Measurements from ENCODE around the gene RPN1.

DNA sequence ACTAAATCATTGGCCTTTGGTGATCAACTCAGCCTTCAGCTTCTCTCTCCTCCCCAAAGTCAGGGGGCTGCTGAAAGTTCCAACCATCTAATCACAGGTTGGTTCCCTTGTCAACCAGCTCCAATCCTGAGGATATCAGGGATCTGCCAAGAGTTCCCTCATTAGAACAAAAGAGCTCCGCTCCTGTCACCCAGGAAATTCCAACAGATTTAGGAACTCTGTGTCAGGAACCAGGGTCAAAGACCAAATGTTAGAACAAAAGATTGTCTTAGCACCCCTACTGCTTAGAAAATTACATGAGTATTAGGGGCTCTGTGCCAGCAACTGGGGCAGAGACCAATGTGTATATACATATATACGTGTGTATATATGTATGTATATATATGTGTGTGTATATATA, 43.1 kb upstream of the RPN1 start:
- TF ChIP-seq, protein P1, sequence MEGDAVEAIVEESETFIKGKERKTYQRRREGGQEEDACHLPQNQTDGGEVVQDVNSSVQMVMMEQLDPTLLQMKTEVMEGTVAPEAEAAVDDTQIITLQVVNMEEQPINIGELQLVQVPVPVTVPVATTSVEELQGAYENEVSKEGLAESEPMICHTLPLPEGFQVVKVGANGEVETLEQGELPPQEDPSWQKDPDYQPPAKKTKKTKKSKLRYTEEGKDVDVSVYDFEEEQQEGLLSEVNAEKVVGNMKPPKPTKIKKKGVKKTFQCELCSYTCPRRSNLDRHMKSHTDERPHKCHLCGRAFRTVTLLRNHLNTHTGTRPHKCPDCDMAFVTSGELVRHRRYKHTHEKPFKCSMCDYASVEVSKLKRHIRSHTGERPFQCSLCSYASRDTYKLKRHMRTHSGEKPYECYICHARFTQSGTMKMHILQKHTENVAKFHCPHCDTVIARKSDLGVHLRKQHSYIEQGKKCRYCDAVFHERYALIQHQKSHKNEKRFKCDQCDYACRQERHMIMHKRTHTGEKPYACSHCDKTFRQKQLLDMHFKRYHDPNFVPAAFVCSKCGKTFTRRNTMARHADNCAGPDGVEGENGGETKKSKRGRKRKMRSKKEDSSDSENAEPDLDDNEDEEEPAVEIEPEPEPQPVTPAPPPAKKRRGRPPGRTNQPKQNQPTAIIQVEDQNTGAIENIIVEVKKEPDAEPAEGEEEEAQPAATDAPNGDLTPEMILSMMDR (IDR thresholded peaks at IDR 0.05), result no peak
- no peak for TF ChIP-seq POLR2A (IDR thresholded peaks at IDR 0.05)
